Thoracic aorta (tissue), 2 donors: Measurements from ENCODE around the gene C19orf18. TPM values are rescaled to one million over a fixed set of nuclear protein-coding genes. Genes with fewer than 3 reads are reported as not detected.
"Not testable (repeated sequence)": the region's sequence is repeated elsewhere in the genome, so short reads cannot be mapped to it uniquely, and the experiment has no call there.

Experiments used
- ATAC-seq: fragments of 150-250 bp; one replicate; pipeline ENCODE4 v1.8.0; 2017; ENCODE audit warnings: low read depth; ENCODE audit not compliant: insufficient number of reproducible peaks, low FRiP score
- DNase-seq: peaks from one replicate; pipeline ENCODE4 v3.0.0-alpha.2; 2020; ENCODE audit warnings: low spot score
- H3K27ac ChIP-seq, 2 donors: fragments of 200-600 bp; sonication (generic); 1 replicate in 1 of 2; 2 replicates in 1 of 2; pipeline ENCODE4 v1.5.1; 2016; ENCODE audit warnings: mild to moderate bottlenecking in 2 of 2, moderate library complexity in 2 of 2
- H3K27me3 ChIP-seq: fragments of 200-600 bp; sonication (generic); replicated peaks from 2 replicates; pipeline ENCODE4 v1.6.0; 2016; ENCODE audit warnings: mild to moderate bottlenecking; ENCODE audit not compliant: insufficient read depth
- H3K36me3 ChIP-seq: fragments of 200-600 bp; sonication (generic); one replicate; pipeline ENCODE4 v1.5.1; 2016
- H3K4me1 ChIP-seq, 2 donors: fragments of 200-600 bp; sonication (generic); 1 replicate in 1 of 2; 2 replicates in 1 of 2; pipeline versions ENCODE4 v1.5.1 to v1.6.0; 2016; ENCODE audit warnings: low read depth in 2 of 2, mild to moderate bottlenecking in 1 of 2; ENCODE audit not compliant: control insufficient read depth in 1 of 2
- H3K4me3 ChIP-seq: fragments of 200-600 bp; sonication (generic); 2 replicates; pipeline ENCODE4 v1.5.1; 2016; ENCODE audit warnings: mild to moderate bottlenecking
- H3K9me3 ChIP-seq: fragments of 200-600 bp; sonication (generic); 2 replicates; pipeline ENCODE4 v1.5.1; 2016
- total RNA-seq, 2 donors: library from RNA; depleted of rRNA; stranded (reverse); fragments of >200 nt; gene quantifications; one replicate each; pipeline versions ENCODE4 v1.1.0 to v1.2.3, GENCODE V29; 2016
- TF ChIP-seq, protein P1 (sequence below): fragments of 200-600 bp; sonication (generic); IDR thresholded peaks from one replicate; pipeline ENCODE4 v1.5.1; 2019; ENCODE audit warnings: antibody characterized with exemption

The C19orf18 gene
- total RNA-seq, 2 donors from 2014 or later, result not detected

- ATAC-seq, result no peak
- Histone ChIP-seq H3K9me3 (peaks cover 65% of the 10 kb centered on the region), H3K27ac (no peak overlapping the region), H3K27me3 (no peaks in the 10 kb centered on the region), H3K4me3 (no peak overlapping the region), H3K36me3 (peaks cover 20% of the 10 kb centered on the region), H3K4me1 (no peaks in the 10 kb centered on the region)
- DNase-seq, result no peak
- TF ChIP-seq, protein P1, sequence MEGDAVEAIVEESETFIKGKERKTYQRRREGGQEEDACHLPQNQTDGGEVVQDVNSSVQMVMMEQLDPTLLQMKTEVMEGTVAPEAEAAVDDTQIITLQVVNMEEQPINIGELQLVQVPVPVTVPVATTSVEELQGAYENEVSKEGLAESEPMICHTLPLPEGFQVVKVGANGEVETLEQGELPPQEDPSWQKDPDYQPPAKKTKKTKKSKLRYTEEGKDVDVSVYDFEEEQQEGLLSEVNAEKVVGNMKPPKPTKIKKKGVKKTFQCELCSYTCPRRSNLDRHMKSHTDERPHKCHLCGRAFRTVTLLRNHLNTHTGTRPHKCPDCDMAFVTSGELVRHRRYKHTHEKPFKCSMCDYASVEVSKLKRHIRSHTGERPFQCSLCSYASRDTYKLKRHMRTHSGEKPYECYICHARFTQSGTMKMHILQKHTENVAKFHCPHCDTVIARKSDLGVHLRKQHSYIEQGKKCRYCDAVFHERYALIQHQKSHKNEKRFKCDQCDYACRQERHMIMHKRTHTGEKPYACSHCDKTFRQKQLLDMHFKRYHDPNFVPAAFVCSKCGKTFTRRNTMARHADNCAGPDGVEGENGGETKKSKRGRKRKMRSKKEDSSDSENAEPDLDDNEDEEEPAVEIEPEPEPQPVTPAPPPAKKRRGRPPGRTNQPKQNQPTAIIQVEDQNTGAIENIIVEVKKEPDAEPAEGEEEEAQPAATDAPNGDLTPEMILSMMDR, result no peak
These were observed 38.6 kb downstream of the C19orf18 start for GRCh38 chr19:57935731-57936130.

DNA sequence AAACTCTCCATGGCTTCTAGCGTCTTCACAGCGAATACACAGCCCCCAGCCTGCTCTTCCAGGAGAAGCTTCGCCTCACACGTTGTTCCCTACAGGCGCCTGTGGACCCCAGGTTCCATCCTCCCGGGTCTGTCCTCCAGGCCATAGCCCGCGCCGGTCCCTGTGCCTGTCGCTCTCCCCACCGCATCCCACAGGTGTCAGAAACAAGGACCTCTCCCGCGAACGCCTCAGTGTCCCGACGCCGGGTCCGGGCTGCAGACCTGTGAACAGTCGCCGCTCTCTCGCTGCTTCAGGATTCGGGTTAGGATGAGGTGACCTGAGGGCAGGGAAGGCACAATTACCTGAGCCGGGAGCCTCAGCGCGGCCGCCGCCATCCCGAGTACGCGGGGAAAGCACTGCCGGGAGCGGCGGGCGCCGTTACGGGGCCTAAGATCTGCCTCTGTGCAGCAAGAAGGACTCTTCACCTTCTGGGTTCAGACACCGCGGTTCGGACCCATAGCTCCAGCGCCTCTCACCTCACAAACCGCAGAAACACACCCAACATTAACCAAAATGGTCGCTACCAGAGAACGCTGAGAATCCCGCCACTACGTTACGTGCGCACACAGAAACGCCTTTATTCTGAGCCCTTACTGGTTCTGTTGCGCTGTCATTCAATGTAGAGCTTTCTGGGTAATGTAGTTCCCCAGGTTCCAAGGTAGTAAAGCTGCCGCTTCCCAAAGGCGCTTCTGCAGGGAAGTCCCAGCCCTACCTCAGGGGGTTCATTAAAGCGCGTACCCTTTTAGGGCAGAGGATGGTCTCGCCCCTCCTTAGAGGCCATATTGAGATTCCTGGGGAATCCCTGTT, 39.3 kb downstream of the C19orf18 start, which contains the start of gene ZNF418:
Gene ZNF418 (minus strand): TSS at position 583 of the 846 bp plus-strand sequence. CDS start 1,580 bp downstream, outside the sequence.
- H3K4me3 ChIP-seq, result peak within 1 kb of the TSS; percentile 73
- no peaks in the 10 kb centered on the region for H3K4me1 ChIP-seq
- H3K27me3 ChIP-seq, result no peaks in the 10 kb centered on the region
- H3K27ac ChIP-seq, result no peak within 1 kb of the TSS
- ATAC-seq (no peak), DNase-seq (no peak)
- peaks cover 23% of the 10 kb centered on the region for H3K36me3 ChIP-seq
- TF ChIP-seq, protein P1, result no peak
- H3K9me3 ChIP-seq, result peaks cover 66% of the 10 kb centered on the region

GRCh38 chr19:57927587-57927986, 46.7 kb downstream of the C19orf18 start:
- no peak for ATAC-seq
- Histone ChIP-seq H3K27ac (no peak overlapping the region), H3K9me3 (peaks cover 43% of the 10 kb centered on the region), H3K36me3 (peaks cover 9% of the 10 kb centered on the region), H3K4me3 (no peak overlapping the region), H3K4me1 (no peaks in the 10 kb centered on the region), H3K27me3 (no peaks in the 10 kb centered on the region)
- TF ChIP-seq, protein P1, result no peak
- DNase-seq, result no peak

DNA sequence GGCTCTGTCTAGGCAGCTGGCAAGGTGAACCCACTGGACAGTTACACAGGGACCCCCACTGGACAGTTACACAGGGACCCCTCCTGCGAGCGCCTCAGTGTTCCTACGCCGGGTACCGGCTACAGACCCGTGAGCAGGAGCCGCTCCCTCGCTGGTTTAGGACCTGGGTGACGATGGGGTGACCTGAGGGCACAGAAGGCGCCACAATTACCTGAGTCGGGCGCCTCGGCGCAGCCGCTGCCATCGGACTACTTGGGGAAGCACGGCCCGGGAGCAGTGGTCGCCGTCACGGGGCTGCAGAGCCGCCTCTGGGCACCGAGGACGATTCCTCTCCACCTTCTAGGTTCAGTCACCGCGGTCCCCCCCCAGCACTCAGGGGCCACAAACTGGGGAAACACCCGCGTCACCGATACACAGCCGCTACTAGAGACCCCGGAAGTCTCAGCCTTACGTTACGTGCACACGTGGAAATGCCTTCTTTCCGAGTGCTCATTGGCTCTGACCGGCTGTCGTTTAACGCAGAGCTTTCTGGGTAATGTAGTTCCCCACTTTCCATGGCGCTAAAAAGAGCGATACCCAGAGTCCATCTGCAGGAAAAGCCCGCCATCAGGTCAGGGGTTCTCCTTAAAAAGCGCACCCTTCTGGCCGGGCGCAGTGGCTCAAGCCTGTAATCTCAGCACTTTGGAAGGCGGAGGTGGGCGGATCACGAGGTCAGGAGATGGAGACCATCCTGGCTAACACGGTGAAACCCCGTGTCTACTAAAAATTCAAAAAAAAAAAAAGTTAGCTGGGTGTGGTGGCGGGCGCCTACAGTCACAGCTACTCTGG, 58.0 kb downstream of the C19orf18 start, which contains the start of gene ZNF417:
Gene ZNF417 (minus strand): TSS at position 425 of the 828 bp plus-strand sequence. CDS start 181 bp downstream, at position 244.
- peak within 1 kb of the TSS; percentile 56 to 70 for H3K27ac ChIP-seq

GRCh38 chr19:57914531-57914930, 59.8 kb downstream of the C19orf18 start:
- Histone ChIP-seq H3K27ac (no peak overlapping the region), H3K27me3 (no peaks in the 10 kb centered on the region), H3K4me3 (no peak overlapping the region), H3K9me3 (peaks cover 38% of the 10 kb centered on the region), H3K4me1 (peaks cover 5 to 8% of the 10 kb centered on the region in 2 donors), H3K36me3 (peaks cover 39% of the 10 kb centered on the region)
- DNase-seq, result no peak
- no peak for ATAC-seq
- TF ChIP-seq, protein P1, result no peak

More for the DNA sequence above, 58.0 kb downstream of the C19orf18 start, which contains the start of gene ZNF417:
- H3K4me3 ChIP-seq, result peak within 1 kb of the TSS; percentile 99
- not testable (repeated sequence) for H3K4me1 ChIP-seq, H3K27me3 ChIP-seq
- peak; percentile 99 for ATAC-seq
- DNase-seq, result peak; percentile 52
- peaks cover 25% of the 10 kb centered on the region for H3K36me3 ChIP-seq
- H3K9me3 ChIP-seq, result peaks cover 27% of the 10 kb centered on the region

Other genes with a start within 250 kb of the C19orf18 start
- 1 to 10 TPM; 3.1 to 3.5 TPM for gene ZNF671, start 246.9 kb downstream of the C19orf18 start, total RNA-seq
- 10 to 100 TPM in 1 of 2 donors, 1 to 10 TPM in 1; 7.8 to 24.0 TPM for gene ZNF776, start 227.7 kb downstream of the C19orf18 start, total RNA-seq
- 10 to 100 TPM in 1 of 2 donors, 1 to 10 TPM in 1; 8.7 to 15.4 TPM for gene ZNF586, start 204.9 kb downstream of the C19orf18 start, total RNA-seq
- 10 to 100 TPM in 1 of 2 donors, 1 to 10 TPM in 1; 9.6 to 23.9 TPM for gene ZNF552, start 159.6 kb downstream of the C19orf18 start, total RNA-seq
- gene ZNF587B, start 144.2 kb downstream of the C19orf18 start, total RNA-seq, result 10 to 100 TPM; 11.9 to 35.8 TPM
- 10 to 100 TPM; 18.3 to 29.7 TPM for gene ZNF587, start 124.7 kb downstream of the C19orf18 start, total RNA-seq
- gene ZNF814, start 85.5 kb downstream of the C19orf18 start, total RNA-seq, result 10 to 100 TPM; 10.9 to 12.7 TPM
- 10 to 100 TPM; 12.6 to 17.6 TPM for gene ZNF417, start 57.9 kb downstream of the C19orf18 start, total RNA-seq
- gene ZNF418, start 39.1 kb downstream of the C19orf18 start, total RNA-seq, result 1 to 10 TPM; 3.2 to 6.1 TPM
- gene ZNF256, start 26.8 kb downstream of the C19orf18 start, total RNA-seq, result 1 to 10 TPM; 1.4 to 7.6 TPM
- 10 to 100 TPM; 13.7 to 24.5 TPM for gene ZNF606, start 28.3 kb upstream of the C19orf18 start, total RNA-seq
- gene ZSCAN1, start 59.5 kb upstream of the C19orf18 start, total RNA-seq, result not detected
- 1 to 10 TPM; 7.6 to 9.5 TPM for gene ZNF135, start 84.7 kb upstream of the C19orf18 start, total RNA-seq
- 100 to 1,000 TPM in 1 of 2 donors, 10 to 100 TPM in 1; 90.9 to 102 TPM for gene ZSCAN18, start 123.7 kb upstream of the C19orf18 start, total RNA-seq
- 10 to 100 TPM in 1 of 2 donors, 1 to 10 TPM in 1; 6.8 to 10.6 TPM for gene ZNF329, start 176.3 kb upstream of the C19orf18 start, total RNA-seq
- 10 to 100 TPM; 26.4 to 32.6 TPM for gene ZNF274, start 208.5 kb upstream of the C19orf18 start, total RNA-seq